HAP-1 (cell line): ENCODE measurements around the gene ERI2.
"Not testable (repeated sequence)": the region's sequence is repeated elsewhere in the genome, so short reads cannot be mapped to it uniquely, and the experiment has no call there.

Experiments used
- DNase-seq, 2 experiments: peaks; one replicate each; pipeline ENCODE4 v3.0.0-alpha.2; 2016 to 2020; ENCODE audit warnings: low spot score in 2 of 2
- H3K27me3 ChIP-seq: fragments of 250-450 bp; sonication (Bioruptor Pico); 2 replicates; pipeline ENCODE4 v1.5.1; 2020; ENCODE audit warnings: low read depth, mild to moderate bottlenecking, moderate library complexity
- H3K36me3 ChIP-seq: fragments of 250-450 bp; sonication (Bioruptor Pico); replicated peaks from 2 replicates; pipeline ENCODE4 v1.5.1; 2020; ENCODE audit warnings: mild to moderate bottlenecking
- H3K4me1 ChIP-seq: fragments of 250-450 bp; sonication (Bioruptor Pico); 2 replicates; pipeline ENCODE4 v1.5.1; 2020; ENCODE audit warnings: mild to moderate bottlenecking
- H3K4me3 ChIP-seq: fragments of 250-450 bp; sonication (Bioruptor Pico); 2 replicates; pipeline ENCODE4 v1.5.1; 2020; ENCODE audit warnings: mild to moderate bottlenecking, moderate library complexity
- H3K9me3 ChIP-seq: fragments of 250-450 bp; sonication (Bioruptor Pico); 2 replicates; pipeline ENCODE4 v1.5.1; 2020; ENCODE audit warnings: mild to moderate bottlenecking, moderate library complexity
- in situ Hi-C: fragments of 300-500 bp; cut with MboI; formaldehyde crosslinking; loops from 3 replicates; pipeline ENCODE4 v1.14.3; 2020; ENCODE audit warnings: low sequenced_read_pairs, inconsistent platforms, mixed read lengths

The ERI2 gene

DNA sequence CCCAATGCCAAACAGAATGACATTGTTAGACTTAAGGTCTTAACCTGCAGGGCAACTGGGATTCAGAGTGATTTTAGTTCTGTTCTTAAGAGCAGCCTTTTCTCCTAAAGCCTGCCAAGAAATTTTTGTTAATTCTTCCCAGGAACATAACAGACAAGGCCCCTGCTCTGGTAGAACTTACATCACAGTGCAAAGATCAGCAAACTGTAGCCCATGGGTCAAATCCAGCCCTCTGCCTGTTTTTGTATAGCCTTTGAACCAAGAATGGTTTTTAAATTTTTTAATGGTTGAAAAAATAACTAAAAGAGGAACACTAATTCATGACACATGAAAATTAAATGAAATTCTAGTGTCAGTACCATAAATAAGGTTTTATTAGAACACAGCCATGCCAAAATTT is 38.7 kb downstream of the ERI2 start:
- Histone ChIP-seq H3K4me1 (peaks cover 3% of the 10 kb centered on the region; the same call in 1 of the 2 replicates), H3K9me3 (peaks cover 8% of the 10 kb centered on the region; the same call in 1 of the 2 replicates), H3K4me3 (no peak overlapping the region), H3K36me3 (no peaks in the 10 kb centered on the region), H3K27me3 (no peaks in the 10 kb centered on the region)
- in situ Hi-C loops = no loop called here
- no peak for DNase-seq

DNA sequence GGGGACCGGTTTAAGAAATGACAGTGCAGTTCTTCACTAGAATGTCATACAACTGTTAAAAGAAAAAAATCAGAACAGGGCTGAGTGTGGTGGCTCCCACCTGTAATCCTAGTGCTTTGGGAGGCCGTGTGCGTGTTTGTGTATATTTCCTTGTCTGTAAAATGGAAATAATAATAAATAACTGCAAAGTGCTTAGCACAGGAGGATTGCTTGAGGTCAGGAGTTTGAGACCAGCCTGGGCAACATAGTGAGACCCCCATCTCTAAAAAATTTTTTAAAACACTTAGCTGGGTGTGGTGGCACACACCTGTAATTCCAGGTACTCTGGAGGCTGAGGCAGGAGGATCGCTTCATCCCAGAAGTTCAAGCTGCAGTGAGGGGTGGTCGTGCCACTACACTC is 40.0 kb downstream of the ERI2 start:
- in situ Hi-C loops = no loop called here
- H3K9me3 ChIP-seq = peaks cover 10% of the 10 kb centered on the region; the same call in 1 of the 2 replicates
- H3K4me3 ChIP-seq = no peak overlapping the region
- H3K36me3 ChIP-seq = no peaks in the 10 kb centered on the region
- H3K4me1 ChIP-seq = peaks cover 3% of the 10 kb centered on the region; the same call in 1 of the 2 replicates
- H3K27me3 ChIP-seq = no peaks in the 10 kb centered on the region
- no peak for DNase-seq

- H3K4me1 ChIP-seq = peaks cover 3% of the 10 kb centered on the region; the same call in 1 of the 2 replicates
- peaks cover 10% of the 10 kb centered on the region; the same call in 1 of the 2 replicates for H3K9me3 ChIP-seq
- H3K27me3 ChIP-seq = no peaks in the 10 kb centered on the region
- no peak for DNase-seq
- no peak overlapping the region for H3K4me3 ChIP-seq
- no peaks in the 10 kb centered on the region for H3K36me3 ChIP-seq
- in situ Hi-C loops = no loop called here
Measured at GRCh38 chr16:20765732-20766131, 40.5 kb downstream of the ERI2 start.

DNA sequence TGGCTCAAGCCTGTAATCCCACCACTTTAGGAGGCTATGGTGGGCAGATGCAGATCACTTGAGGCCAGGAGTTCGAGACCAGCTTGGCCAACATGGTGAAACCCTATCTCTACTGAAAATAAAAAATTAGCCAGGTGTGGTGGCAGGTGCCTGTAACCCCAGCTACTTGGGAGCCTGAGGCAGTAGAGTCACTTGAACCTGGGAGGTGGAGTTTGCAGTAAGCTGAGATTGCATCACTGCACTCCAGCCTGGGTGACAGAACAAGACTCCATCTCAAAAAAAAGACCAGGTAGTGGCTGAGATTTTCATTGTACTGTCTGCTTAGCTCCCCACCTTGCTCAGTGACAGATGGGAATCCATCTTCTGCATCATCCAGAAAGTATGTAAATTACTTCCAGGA is 41.8 kb downstream of the ERI2 start:
- H3K27me3 ChIP-seq, H3K4me3 ChIP-seq, H3K36me3 ChIP-seq, H3K9me3 ChIP-seq, in situ Hi-C loops, H3K4me1 ChIP-seq, DNase-seq: not testable (repeated sequence)

GRCh38 chr16:20763461-20764232 is 42.6 kb downstream of the ERI2 start, which contains the start of gene ACSM3:
Gene ACSM3, plus strand, starts transcription at chr16:20764014. Its CDS starts 6,021 bp downstream, at chr16:20770035.
- Histone ChIP-seq H3K4me1 (peaks cover 3% of the 10 kb centered on the region; the same call in 1 of the 2 replicates), H3K4me3 (peak within 1 kb of the TSS; percentile 5; the same call in 1 of the 2 replicates), H3K9me3 (peaks cover 10% of the 10 kb centered on the region; the same call in 1 of the 2 replicates), H3K36me3 (no peaks in the 10 kb centered on the region), H3K27me3 (no peaks in the 10 kb centered on the region)
- DNase-seq = peak in 1 of 2 experiments; percentile 45
- in situ Hi-C loops = no loop called here

DNA sequence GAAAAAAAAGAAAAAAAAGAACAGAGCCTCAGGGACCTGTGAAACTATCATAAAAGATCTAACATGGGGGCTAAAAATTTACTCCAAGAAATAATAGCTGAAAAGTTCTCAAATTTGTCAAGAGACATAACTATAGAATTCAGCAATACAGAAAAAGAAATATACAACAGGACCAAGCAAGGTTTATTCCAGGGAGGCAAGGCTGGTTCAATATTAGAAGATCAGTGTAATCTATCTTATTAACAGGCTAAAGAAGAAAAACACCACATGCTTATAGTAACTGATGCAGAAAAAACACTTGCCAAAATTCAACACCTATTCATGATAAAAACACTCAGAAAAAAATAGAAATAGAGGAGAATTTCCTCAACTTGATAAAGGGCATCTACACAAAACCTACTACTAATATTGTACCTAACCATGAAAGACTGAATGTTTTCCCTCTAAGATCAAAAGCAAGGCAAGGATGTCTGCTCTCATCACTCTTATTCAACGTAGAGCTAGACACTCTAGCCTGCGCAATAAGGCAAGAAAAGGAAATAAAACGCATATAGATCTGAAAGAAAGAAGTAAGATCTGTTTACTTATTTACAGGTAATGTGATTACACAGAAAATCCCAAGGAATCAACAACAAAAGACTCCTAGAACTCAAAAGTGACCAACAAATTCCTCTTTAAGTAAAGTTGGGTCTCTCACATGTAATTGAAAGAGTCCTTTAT is 43.7 kb downstream of the ERI2 start:
- Histone ChIP-seq H3K27me3 (no peaks in the 10 kb centered on the region), H3K4me1 (peaks cover 3% of the 10 kb centered on the region; the same call in 1 of the 2 replicates), H3K9me3 (peaks cover 10% of the 10 kb centered on the region; the same call in 1 of the 2 replicates), H3K36me3 (no peaks in the 10 kb centered on the region), H3K4me3 (no peak overlapping the region)
- DNase-seq = no peak
- in situ Hi-C loops = no loop called here

- Histone ChIP-seq H3K36me3 (no peaks in the 10 kb centered on the region), H3K4me1 (peaks cover 3% of the 10 kb centered on the region; the same call in 1 of the 2 replicates), H3K9me3 (peaks cover 10% of the 10 kb centered on the region; the same call in 1 of the 2 replicates), H3K4me3 (no peak overlapping the region), H3K27me3 (no peaks in the 10 kb centered on the region)
- no peak for DNase-seq
- in situ Hi-C loops = no loop called here
Measured at GRCh38 chr16:20761175-20761574, 45.1 kb downstream of the ERI2 start.

DNA sequence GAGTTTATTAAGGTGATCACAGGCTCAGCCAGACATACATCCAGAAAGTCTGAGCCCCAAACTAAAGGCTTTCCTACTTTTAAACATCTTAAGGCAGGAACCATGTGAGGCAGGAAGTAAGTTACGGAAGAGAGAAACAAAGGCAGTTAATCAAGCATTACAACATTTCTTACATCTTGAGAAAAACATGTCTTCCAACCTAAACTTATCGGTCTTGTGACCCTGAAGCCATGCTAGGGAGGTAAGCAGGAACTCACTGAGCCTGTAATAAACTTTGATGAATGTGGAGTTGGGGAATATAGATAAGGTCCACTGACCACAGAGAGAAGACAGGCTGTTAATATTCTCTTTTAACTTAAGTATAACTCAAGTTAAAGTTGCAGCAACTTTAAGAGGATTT is 45.9 kb downstream of the ERI2 start:
- H3K27me3 ChIP-seq = no peaks in the 10 kb centered on the region
- peaks cover 10% of the 10 kb centered on the region; the same call in 1 of the 2 replicates for H3K9me3 ChIP-seq
- DNase-seq = no peak
- peaks cover 3% of the 10 kb centered on the region; the same call in 1 of the 2 replicates for H3K4me1 ChIP-seq
- H3K4me3 ChIP-seq = no peak overlapping the region
- H3K36me3 ChIP-seq = no peaks in the 10 kb centered on the region
- in situ Hi-C loops = no loop called here

DNA sequence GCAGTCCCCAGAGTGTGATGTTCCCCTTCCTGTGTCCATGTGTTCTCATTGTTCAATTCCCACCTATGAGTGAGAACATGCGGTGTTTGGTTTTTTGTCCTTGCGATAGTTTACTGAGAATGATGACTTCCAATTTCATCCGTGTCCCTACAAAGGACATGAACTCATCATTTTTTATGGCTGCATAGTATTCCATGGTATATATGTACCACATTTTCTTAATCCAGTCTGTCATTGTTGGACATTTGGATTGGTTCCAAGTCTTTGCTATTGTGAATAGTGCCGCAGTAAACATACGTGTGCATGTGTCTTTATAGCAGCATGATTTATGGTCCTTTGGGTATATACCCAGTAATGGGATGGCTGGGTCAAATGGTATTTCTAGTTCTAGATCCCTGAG is 50.5 kb downstream of the ERI2 start:
- H3K4me3 ChIP-seq, in situ Hi-C loops, H3K36me3 ChIP-seq, H3K27me3 ChIP-seq, H3K4me1 ChIP-seq, H3K9me3 ChIP-seq, DNase-seq: not testable (repeated sequence)

GRCh38 chr16:20755238-20755637 is 51.0 kb downstream of the ERI2 start:
- no peak for DNase-seq
- Histone ChIP-seq H3K27me3 (peaks cover 4% of the 10 kb centered on the region; the same call in 1 of the 2 replicates), H3K4me1 (no peaks in the 10 kb centered on the region), H3K9me3 (no peaks in the 10 kb centered on the region), H3K4me3 (no peak overlapping the region), H3K36me3 (no peaks in the 10 kb centered on the region)
- in situ Hi-C loops = no loop called here

DNA sequence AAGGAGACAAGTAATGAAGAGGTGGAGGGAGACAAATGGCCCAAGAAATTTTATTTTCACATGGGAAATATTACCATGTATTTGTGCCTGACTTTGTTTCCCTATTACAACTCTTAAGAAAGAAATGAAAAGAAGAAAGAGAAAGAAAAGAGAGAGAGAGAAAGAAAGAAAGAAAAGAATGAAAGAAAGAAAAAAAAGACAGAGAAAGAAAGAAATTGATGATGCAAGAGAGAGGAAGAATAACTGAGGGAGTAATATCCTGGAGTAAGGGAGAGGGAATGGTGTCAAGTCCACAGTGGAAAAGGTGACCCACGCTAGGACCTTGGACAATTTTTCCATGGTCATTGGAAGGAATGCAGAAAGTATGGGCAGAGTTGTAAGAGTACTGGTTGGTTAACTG is 52.5 kb downstream of the ERI2 start:
- in situ Hi-C loops = no loop called here

DNA sequence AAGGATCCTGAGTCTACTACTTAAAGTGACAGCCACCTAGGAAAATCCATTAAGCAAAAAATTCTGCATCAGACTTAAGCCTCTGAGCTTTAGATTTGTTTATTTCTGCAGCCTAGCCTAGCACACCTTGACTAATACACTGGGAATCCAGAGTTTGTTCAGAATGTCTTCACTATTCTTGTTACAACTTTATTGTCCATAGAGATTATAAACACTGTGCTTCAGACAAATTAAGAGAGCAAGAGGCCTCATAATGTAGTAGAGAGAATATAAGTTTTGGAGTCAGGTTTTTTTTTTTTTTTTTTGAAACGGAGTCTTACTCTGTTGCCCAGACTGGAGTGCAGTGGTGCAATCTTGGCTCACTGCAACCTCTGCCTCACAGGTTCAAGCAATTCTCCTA is 55.7 kb downstream of the ERI2 start:
- H3K4me1 ChIP-seq = no peaks in the 10 kb centered on the region
- H3K9me3 ChIP-seq = peaks cover 7% of the 10 kb centered on the region
- no peaks in the 10 kb centered on the region for H3K36me3 ChIP-seq
- no peak overlapping the region for H3K4me3 ChIP-seq
- DNase-seq = no peak
- peaks cover 4% of the 10 kb centered on the region; the same call in 1 of the 2 replicates for H3K27me3 ChIP-seq
- in situ Hi-C loops = no loop called here

More for the DNA sequence above, 52.5 kb downstream of the ERI2 start:
- H3K9me3 ChIP-seq = no peaks in the 10 kb centered on the region
- no peak for DNase-seq
- peaks cover 4% of the 10 kb centered on the region; the same call in 1 of the 2 replicates for H3K27me3 ChIP-seq
- H3K36me3 ChIP-seq = no peaks in the 10 kb centered on the region
- H3K4me1 ChIP-seq = no peaks in the 10 kb centered on the region
- no peak overlapping the region for H3K4me3 ChIP-seq

DNA sequence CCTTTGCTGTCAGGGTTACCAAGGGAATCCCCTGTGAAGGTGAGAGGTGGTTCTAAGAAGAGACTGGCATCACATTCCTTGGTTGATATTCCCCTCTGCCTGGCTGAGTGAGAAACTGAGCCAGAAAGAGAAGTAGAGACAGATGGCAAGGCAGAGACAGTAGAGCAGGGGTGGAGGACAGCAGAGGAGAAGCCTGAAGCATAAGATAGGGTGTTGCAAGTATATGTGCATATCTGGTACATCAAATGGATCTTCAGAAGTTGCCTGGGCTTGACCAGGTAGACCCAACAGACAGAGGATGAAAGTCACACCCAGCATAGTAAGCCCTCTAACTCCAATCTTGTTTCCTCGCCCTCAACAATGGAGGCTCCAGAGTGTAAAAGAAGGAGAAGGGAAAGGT is 56.8 kb downstream of the ERI2 start:
- peaks cover 7% of the 10 kb centered on the region for H3K9me3 ChIP-seq
- no peak overlapping the region for H3K4me3 ChIP-seq
- H3K27me3 ChIP-seq = peaks cover 3% of the 10 kb centered on the region; the same call in 1 of the 2 replicates
- no peaks in the 10 kb centered on the region for H3K36me3 ChIP-seq
- no peaks in the 10 kb centered on the region for H3K4me1 ChIP-seq
- in situ Hi-C loops = no loop called here
- no peak for DNase-seq
